Measurements from ENCODE around the gene NRAP.

DNA sequence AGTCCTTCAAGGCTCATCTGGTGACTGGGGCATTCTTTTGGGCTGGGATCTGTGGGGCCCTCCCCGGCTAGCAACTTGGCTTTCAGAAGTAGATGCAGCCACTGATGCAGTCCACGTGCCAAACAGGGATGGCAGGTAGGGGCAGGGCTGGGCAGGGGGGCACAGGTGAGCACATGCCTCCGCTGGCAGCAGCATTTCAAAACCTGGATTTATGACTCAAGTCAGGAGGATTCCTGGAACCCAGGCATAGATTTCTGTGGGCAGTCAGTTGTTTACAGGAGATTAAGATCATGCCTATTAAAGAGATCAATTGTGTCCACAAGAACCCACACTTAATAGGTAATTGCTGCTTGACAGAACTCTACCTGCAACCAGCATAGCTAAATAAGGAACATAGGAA is 111.8 kb downstream of the NRAP start:
- no peak for TF ChIP-seq POLR2A (IDR thresholded peaks at IDR 0.05; ENCODE audit: low read depth, low read length)
- TF ChIP-seq, protein P1, sequence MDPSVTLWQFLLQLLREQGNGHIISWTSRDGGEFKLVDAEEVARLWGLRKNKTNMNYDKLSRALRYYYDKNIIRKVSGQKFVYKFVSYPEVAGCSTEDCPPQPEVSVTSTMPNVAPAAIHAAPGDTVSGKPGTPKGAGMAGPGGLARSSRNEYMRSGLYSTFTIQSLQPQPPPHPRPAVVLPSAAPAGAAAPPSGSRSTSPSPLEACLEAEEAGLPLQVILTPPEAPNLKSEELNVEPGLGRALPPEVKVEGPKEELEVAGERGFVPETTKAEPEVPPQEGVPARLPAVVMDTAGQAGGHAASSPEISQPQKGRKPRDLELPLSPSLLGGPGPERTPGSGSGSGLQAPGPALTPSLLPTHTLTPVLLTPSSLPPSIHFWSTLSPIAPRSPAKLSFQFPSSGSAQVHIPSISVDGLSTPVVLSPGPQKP (IDR thresholded peaks at IDR 0.05; ENCODE audit: borderline replicate concordance, low read depth, low read length): no peak
- TF ChIP-seq, protein P2, sequence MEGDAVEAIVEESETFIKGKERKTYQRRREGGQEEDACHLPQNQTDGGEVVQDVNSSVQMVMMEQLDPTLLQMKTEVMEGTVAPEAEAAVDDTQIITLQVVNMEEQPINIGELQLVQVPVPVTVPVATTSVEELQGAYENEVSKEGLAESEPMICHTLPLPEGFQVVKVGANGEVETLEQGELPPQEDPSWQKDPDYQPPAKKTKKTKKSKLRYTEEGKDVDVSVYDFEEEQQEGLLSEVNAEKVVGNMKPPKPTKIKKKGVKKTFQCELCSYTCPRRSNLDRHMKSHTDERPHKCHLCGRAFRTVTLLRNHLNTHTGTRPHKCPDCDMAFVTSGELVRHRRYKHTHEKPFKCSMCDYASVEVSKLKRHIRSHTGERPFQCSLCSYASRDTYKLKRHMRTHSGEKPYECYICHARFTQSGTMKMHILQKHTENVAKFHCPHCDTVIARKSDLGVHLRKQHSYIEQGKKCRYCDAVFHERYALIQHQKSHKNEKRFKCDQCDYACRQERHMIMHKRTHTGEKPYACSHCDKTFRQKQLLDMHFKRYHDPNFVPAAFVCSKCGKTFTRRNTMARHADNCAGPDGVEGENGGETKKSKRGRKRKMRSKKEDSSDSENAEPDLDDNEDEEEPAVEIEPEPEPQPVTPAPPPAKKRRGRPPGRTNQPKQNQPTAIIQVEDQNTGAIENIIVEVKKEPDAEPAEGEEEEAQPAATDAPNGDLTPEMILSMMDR (conservative IDR thresholded peaks at IDR 0.05; ENCODE audit: low read depth, low read length): no peak
- no peak for TF ChIP-seq RAD21 (IDR thresholded peaks at IDR 0.05; ENCODE audit: low read length)
- TF ChIP-seq RCOR1 (IDR thresholded peaks at IDR 0.05; ENCODE audit: insufficient replicate concordance, low read length): no peak
- TF ChIP-seq BHLHE40 (IDR thresholded peaks at IDR 0.05; ENCODE audit: low read depth, low read length): no peak
- no peak for TF ChIP-seq CEBPB (IDR thresholded peaks at IDR 0.05; ENCODE audit: low read depth, low read length)
- no peak for TF ChIP-seq FOS (IDR thresholded peaks at IDR 0.05; ENCODE audit: low read depth, low read length)
- no peak for TF ChIP-seq RFX5 (IDR thresholded peaks at IDR 0.05; ENCODE audit: low read depth, low read length)
- TF ChIP-seq NFE2L2 (IDR thresholded peaks at IDR 0.05; ENCODE audit: low read depth, low read length): no peak
- TF ChIP-seq MAZ (IDR thresholded peaks at IDR 0.05; ENCODE audit: borderline replicate concordance, low read depth, low read length): no peak
- TF ChIP-seq, protein P3, sequence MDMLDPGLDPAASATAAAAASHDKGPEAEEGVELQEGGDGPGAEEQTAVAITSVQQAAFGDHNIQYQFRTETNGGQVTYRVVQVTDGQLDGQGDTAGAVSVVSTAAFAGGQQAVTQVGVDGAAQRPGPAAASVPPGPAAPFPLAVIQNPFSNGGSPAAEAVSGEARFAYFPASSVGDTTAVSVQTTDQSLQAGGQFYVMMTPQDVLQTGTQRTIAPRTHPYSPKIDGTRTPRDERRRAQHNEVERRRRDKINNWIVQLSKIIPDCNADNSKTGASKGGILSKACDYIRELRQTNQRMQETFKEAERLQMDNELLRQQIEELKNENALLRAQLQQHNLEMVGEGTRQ (IDR thresholded peaks at IDR 0.05; ENCODE audit: low read depth, low read length): no peak
- no peak for TF ChIP-seq SMC3 (IDR thresholded peaks at IDR 0.05; ENCODE audit: low read depth, low read length)
